ENCODE results near the gene SOX5.

Gene SOX5

GRCh38 chr12:23659131-23659530, 290.3 kb downstream of the SOX5 start:
- TF ChIP-seq, protein P1, sequence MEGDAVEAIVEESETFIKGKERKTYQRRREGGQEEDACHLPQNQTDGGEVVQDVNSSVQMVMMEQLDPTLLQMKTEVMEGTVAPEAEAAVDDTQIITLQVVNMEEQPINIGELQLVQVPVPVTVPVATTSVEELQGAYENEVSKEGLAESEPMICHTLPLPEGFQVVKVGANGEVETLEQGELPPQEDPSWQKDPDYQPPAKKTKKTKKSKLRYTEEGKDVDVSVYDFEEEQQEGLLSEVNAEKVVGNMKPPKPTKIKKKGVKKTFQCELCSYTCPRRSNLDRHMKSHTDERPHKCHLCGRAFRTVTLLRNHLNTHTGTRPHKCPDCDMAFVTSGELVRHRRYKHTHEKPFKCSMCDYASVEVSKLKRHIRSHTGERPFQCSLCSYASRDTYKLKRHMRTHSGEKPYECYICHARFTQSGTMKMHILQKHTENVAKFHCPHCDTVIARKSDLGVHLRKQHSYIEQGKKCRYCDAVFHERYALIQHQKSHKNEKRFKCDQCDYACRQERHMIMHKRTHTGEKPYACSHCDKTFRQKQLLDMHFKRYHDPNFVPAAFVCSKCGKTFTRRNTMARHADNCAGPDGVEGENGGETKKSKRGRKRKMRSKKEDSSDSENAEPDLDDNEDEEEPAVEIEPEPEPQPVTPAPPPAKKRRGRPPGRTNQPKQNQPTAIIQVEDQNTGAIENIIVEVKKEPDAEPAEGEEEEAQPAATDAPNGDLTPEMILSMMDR (IDR thresholded peaks at IDR 0.05; ENCODE audit: low read depth, low read length), result no peak
- H3K4me3 ChIP-seq (ENCODE audit: low read depth, low read length), result no peak overlapping the region

GRCh38 chr12:23657598-23657997, 291.9 kb downstream of the SOX5 start:
- TF ChIP-seq, protein P1 (IDR thresholded peaks at IDR 0.05; ENCODE audit: low read depth, low read length), result no peak

GRCh38 chr12:23655884-23656283, 293.6 kb downstream of the SOX5 start:
- TF ChIP-seq, protein P1 (IDR thresholded peaks at IDR 0.05; ENCODE audit: low read depth, low read length), result no peak
- H3K4me3 ChIP-seq (ENCODE audit: low read depth, low read length), result no peak overlapping the region

More at GRCh38 chr12:23657598-23657997, 291.9 kb downstream of the SOX5 start:
- H3K4me3 ChIP-seq (ENCODE audit: low read depth, low read length), result no peak overlapping the region

- TF ChIP-seq, protein P1 (IDR thresholded peaks at IDR 0.05; ENCODE audit: low read depth, low read length), result no peak
- H3K4me3 ChIP-seq (ENCODE audit: low read depth, low read length), result no peak overlapping the region
These were observed 294.4 kb downstream of the SOX5 start for GRCh38 chr12:23655112-23655511.

DNA sequence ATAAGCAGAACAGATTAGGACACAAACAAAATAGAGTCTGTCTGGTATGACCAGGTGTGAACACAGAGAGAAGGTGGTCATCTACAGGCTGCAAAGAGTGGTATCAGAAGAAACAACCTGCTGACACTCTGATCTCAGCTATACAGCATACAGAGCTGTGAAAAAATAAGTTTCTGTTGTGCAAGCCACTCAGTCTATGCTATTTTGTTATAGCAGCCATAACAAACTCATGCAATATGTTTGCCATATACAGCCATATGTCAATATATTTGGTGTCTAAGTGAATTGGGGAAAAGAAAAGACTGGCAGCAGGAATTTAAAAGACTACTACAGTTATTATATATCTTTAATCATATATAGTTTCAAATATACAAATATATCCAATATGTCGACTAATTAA, 300.9 kb downstream of the SOX5 start:
- H3K4me3 ChIP-seq (ENCODE audit: low read depth, low read length), result no peak overlapping the region
- TF ChIP-seq, protein P1 (IDR thresholded peaks at IDR 0.05; ENCODE audit: low read depth, low read length), result no peak

- H3K4me3 ChIP-seq (ENCODE audit: low read depth, low read length), result no peak overlapping the region
- TF ChIP-seq, protein P1 (IDR thresholded peaks at IDR 0.05; ENCODE audit: low read depth, low read length), result no peak
These were observed 308.7 kb downstream of the SOX5 start for GRCh38 chr12:23640754-23641153.

DNA sequence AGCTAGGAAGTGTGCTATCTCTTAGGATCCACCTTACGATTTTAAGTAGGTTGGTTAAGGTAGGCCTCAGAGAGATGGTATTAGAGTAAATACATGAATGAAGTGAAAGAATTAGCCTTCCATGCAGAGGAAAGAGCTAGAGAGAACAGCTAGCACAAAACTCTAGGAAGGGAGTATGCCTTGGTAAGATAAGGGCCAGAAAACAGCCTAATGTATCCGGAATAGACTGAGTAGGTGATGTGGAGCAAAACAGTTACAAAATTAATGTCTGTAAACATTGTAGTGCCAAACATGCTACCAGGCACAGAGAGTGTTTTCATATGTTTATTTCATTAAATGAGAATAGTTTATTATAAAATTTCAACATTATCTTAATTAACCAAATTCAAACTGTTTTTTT, 315.1 kb downstream of the SOX5 start:
- TF ChIP-seq, protein P1 (IDR thresholded peaks at IDR 0.05; ENCODE audit: low read depth, low read length), result no peak
- no peak overlapping the region for H3K4me3 ChIP-seq (ENCODE audit: low read depth, low read length)
